Stimulated activated CD8-positive, alpha-beta memory T cell treated with anti-CD3 and anti-CD28 coated beads, Interleukin-15, amount 100 ng/mL, for 48 hours (primary cell): ENCODE data around the gene PGP.
"Not testable (repeated sequence)": the region's sequence is repeated elsewhere in the genome, so short reads cannot be mapped to it uniquely, and the experiment has no call there.

Source experiments
- DNase-seq, 2 donors: peaks; one replicate each; pipeline ENCODE4 v3.0.0-alpha.2; 2020; ENCODE audit warnings: low read depth in 2 of 2

The PGP gene

DNA sequence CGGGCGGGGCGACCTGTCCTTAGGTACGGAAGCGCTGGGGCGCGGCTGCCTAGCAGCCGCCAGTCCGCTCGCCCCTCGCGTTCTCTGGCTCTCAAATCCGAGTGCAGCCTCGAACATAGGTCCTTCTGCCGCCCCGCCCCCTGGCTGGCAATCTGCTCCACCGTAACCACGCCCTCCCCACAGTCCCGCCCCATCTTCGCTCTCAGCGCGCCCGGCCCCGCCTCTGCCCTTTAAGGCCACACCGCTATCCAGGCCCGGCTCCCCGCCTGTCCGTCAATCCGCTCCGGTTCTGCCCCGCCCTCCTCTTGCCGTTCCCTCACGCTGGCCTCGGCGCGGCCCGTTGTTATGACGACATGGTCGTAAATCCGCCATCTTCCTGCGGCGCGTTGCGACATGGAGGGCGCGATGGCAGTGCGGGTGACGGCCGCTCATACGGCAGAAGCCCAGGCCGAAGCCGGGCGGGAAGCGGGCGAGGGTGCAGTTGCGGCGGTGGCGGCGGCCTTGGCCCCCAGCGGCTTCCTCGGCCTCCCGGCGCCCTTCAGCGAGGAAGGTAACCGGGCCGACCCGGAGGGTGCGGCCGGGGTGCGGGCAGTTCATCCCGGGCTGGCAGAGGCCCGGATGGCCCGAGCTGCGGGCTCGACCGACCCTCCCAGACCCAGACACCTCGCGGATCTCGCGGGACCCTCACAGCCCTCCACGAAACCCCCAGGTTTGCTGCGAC, 8.7 kb upstream of the PGP start, which contains the start of gene E4F1:
Gene E4F1 (plus strand): TSS at position 371 of the 721 bp plus-strand sequence. CDS start 23 bp downstream, at position 394.
- peak; percentile 100 for DNase-seq

DNA sequence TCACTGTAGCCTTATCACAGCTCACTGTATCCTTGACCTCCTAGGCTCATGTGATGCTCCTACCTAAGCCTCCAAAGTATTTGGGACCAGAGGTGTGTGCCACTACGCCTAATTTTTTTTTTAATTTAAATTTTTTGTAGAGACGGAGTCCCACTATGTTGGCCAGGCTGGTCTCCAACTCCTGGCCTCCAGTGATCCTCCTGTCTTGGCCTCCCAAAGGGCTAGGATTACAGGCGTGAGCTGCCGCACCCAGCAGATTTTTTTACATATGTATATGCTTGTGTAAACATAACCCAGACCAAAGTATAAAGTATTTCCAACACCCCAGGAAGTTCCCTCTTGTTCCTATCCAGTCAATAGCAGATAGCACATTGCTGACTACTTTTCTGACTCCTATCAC, 1.7 kb upstream of the PGP start:
- DNase-seq = no peak

DNA sequence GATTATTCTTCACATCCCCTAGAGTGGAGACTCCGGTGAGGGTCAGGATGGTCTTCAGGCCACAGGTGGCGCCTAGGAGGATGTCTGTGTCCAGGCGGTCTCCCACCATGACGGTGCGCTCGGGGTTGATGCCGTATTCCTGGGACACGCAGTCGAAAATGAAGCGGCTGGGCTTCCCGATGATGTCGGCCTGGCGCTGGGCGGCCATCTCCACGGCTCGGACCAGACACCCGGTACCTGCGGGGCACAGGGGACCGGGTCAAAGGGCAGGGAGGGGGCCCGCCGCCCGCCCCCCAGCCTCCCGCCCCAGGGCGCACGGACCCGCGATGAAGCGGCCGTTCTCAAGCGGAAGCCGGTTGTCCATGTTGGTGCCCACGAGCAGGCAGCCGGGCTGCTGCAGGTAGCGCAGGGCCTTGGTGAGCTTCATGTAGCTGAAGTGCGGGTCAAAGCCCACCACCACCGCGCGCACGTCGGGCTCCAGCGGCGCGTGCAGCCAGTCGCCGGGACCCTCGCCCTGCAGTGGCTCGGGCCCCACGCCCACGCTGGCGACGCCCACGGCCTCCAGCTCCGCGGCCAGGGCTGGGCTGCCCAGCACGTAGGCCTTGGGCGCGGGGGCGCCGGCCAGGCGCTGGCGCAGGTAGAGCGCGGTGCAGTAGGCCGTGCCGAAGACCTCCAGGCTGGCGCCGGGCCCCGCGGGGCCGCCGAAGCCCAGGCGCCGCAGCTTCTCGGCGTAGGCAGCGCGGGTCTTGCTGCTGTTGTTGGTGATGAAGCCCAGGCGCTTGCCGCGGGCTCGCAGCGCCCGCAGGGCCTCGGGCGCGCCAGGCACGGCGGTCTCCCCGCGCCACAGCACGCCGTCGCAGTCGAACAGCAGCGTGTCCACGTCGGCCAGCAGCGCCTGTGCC, 572 bp downstream of the PGP start:
- DNase-seq = no peak

DNA sequence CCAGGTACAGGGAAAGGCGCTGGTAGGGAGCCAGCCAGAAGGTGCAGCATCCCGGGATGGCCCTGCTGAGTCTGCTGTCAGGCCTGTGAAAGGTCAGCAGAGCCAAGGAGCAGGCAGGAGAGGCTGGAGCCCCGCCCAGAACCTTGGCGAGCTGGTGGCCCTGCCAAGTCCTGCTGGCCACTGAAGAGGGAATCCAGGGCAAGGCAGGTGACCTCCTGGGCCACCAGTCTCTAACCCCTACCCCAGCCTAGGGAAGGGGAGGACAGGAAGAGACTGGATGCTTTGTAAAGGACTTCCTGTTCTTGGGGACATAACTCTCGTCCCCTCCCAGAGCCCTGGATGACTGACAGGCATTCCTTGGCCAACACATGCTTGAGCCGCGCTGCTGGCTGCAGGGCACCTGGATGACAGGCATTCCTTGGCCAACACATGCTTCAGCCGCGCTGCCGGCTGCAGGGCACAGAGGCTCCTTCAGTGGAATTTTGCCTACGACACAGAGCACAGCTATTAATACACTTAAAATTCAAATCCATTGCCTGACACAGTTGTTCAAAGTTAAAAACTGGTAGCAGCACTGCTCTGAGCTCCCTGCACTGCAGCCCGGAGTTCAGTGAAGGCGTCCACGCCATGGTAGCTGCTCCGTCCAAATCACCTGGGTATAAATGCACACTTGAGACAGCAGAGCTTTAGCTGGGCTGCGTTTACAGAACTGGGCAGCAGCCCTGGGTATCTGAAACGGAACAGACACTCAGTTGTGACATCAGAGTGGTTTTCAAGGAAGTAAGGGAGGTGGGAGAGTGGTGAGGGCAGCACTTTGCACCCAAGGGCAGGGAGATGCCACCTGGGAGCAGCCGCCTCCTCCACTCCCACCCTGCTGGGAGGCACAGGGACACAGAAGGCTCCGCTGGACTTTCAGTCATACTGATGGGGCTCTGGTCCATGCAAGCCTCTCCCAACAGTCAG, 2.0 kb downstream of the PGP start:
- no peak for DNase-seq

DNA sequence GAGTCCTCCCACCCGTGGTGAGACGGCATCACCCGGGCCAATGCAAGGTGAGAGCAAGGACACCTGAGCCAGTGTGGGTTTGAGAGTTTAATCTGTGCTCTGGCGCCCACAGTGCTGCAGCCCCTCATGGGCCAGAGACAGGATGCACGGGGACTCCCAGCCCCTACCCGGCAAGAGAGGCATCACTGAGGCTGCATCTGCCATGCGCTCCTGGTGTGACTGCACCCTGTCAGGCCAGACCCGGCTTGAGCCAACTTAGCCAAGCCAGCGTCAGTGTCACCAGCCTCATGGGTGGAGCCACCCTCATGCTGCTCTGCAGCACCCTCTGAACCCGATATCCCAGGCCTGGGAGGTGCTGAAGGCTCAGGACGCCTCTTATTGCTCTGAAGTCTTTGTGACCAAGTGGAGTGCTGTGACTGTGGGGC, 2.7 kb downstream of the PGP start:
- no peak for DNase-seq

DNA sequence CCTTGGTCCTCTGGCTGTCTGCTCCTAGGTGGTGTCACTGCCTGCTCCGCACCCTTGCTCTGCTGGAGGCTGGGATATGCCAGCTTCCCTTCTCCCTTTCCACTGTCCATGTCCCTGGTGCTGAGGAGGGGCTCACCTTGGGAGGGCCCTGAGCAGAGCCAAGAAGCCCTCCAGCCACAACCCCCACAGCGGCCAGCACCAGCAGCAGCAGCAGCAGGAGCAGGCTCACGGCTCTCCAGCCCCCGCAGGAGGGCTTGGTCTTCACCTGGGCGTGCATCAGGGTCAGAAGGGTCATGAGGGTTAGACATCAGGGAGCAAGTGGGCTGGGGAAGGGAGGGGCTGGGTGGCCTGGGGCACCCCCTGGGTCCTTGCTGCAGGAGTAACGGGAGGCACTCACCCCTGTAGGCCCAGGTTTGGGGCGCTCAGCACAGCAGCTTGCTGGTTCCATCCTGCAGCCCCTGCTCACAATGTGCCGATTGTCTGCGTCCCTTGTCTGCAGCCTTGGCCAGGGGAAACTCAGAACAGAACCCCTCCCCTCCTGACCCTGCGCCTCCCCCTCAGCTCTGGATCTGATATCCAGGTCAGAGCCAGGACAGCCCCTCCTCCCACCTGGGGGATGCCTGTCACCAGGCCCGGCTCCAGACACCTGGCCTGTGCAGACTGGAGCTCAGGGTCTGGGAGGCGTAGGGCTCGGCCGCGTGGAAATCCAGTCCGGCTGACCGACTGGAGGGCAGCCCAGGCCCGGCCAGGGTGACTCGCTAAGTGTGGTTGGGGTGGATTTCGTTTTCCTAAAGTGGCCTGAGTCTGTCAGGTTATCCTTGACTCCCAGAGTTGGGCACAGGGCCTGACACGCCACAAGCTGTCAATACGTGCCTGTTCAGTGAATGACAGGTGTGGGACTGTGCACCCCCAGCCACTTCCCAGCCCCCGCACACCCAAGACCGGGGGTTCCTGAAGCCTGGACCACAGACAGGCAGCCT, 4.0 kb downstream of the PGP start, which contains the start of gene BRICD5:
Gene BRICD5 (minus strand): TSS at position 478 of the 980 bp plus-strand sequence. CDS start 30 bp downstream, at position 448.
- DNase-seq = no peak

DNA sequence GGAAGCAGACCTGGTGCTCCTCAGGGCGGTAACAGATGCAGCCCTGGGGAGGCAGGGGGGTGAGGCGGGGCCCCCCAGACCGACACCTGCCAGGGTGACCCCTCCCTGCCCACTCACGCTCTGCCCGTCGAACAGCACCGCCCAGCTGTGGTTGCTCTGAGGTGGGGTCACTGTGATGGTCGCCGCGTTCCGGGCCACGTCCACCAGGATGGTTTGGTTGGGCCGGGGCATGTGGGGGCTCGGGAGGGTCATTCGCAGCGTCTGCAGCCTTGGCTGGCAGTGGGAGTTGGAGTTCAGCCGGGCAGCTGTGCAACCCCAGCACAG, 4.7 kb downstream of the PGP start:
- no peak for DNase-seq

DNA sequence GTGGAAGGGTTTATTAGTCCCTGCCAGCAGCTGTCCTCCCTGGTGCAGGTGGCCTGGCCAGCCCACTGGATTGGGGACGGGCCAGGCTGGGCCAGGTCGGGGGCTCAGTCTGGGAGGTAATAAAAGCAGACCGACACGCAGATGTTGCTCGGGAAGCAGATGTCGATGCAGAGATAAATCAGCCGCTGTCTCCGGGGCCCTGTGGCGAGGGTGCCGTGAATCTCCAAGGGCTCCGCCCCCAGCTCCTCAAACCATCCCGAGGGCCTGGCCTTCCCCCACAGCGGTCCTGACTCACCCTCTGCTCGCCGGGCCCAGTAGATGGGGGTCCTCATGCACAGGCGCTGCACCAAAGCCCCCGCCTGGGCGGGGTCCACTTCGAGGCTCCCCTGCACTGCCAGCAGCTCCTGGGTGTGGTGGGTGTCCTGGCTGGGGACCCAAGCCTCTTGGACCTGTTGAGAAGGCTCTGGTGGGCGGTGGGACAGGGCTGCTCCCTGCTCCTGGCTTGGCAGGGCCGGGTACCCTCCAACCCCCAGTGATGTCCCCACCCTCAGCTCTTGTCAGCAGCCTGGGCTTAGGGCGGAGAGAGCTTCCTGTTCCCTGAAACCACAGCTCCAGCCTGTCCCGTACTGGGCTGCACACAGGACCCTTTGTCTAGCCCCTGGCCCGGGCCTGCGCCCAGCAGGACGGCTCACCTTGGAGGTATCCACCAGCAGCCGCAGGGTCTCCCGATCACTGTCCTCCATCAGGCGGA, 5.2 kb downstream of the PGP start:
- no peak for DNase-seq

DNA sequence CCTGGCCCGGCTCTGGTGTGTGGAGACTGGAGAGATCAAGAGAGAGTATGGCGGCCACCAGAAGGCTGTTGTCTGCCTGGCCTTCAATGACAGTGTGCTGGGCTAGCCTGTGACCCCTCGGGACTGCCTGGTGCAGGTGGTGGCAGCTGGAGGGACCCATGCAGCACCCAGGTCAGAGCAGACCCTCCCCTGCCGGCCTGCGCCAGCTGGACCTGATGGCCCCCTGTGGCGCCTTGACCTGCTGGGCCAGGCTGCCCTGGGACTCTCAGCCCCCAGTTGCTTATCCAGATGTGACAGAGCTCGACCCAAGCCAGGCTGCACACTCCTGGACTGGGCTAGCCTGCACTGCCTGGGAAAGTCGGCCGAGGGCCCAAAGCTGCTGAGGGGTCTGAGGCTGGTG, 5.9 kb downstream of the PGP start:
- no peak for DNase-seq

DNA sequence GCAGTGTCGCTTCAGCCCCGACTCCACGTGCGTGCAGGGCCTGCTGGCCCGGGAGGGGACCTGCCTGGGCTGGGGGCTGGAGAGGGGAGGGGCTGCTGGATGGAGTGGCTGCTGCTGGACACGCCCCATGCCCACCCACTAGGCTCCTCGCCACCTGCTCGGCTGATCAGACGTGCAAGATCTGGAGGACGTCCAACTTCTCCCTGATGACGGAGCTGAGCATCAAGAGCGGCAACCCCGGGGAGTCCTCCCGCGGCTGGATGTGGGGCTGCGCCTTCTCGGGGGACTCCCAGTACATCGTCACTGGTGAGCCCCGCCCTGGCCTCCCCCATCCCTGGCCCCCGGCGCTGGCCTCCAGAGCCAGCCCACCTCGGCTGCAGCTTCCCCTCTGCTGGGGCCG, 6.3 kb downstream of the PGP start:
- no peak for DNase-seq

DNA sequence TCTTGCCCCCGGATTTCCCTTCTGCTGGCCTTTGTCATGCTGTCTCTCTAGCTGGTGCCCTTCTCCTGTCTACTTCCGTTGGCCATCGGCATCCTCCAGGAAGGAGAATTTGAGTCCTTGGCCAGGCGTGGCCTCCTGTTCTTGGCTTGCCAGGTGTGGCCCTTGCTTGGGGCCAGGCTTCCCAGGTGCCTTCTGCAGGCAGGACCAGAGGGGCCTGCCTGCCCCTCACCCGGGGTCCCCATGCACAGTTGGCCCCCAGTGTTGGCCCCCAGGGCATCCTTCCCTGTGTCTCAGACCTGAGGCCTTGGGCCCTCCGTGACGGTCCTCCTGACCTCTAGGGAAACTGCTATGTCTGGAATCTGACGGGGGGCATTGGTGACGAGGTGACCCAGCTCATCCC, 6.8 kb downstream of the PGP start:
- DNase-seq = no peak

DNA sequence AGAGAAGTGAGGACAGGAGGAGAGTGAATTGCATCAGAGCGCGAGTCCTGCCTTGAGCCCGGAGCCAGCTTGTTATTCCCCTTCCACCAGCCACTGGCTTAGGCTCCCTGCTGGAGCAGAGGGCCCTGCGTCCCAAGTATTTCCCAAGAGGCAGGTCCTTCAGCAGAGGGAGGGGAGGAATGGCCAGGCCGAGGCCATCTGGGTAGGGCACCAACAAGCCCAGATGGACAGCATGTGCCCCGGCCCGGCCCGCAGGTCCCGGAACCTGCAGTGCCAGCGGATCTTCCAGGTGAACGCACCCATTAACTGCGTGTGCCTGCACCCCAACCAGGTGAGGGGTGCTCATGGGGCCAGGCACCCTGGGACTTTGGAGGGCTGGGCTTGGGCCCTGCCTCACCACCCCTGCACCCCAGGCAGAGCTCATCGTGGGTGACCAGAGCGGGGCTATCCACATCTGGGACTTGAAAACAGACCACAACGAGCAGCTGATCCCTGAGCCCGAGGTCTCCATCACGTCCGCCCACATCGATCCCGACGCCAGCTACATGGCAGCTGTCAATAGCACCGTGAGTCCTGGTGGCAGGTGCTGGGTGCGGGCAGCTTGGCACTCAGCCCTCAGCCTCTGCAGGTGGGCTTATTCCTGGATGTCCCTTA, 7.7 kb downstream of the PGP start:
- DNase-seq = no peak

DNA sequence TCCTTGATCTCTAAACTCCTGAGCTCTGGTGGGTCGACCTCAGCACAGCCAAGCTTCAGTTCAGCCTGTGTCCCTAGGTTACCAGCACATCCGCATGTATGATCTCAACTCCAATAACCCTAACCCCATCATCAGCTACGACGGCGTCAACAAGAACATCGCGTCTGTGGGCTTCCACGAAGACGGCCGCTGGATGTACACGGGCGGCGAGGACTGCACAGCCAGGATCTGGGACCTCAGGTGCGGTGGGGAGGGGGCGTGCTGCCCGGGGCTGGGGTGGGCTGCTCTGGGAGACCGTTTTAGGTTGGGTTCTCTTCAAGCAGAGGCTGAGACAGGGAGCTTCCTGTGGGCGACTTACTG, 8.2 kb downstream of the PGP start:
- no peak for DNase-seq

DNA sequence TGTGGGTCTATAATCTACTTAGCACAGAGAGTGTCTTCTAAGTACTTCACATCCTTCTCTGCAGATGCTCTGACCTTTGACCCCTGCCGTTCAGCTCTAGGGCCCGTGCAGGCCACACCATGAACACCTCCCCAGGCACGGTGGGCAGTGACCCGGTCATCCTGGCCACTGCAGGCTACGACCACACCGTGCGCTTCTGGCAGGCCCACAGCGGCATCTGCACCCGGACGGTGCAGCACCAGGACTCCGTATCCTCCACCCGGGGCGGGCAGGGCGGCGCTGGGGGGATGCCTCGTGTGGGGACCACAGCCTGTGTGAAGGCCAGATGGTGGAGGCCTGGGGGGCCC, 8.7 kb downstream of the PGP start:
- no peak for DNase-seq

DNA sequence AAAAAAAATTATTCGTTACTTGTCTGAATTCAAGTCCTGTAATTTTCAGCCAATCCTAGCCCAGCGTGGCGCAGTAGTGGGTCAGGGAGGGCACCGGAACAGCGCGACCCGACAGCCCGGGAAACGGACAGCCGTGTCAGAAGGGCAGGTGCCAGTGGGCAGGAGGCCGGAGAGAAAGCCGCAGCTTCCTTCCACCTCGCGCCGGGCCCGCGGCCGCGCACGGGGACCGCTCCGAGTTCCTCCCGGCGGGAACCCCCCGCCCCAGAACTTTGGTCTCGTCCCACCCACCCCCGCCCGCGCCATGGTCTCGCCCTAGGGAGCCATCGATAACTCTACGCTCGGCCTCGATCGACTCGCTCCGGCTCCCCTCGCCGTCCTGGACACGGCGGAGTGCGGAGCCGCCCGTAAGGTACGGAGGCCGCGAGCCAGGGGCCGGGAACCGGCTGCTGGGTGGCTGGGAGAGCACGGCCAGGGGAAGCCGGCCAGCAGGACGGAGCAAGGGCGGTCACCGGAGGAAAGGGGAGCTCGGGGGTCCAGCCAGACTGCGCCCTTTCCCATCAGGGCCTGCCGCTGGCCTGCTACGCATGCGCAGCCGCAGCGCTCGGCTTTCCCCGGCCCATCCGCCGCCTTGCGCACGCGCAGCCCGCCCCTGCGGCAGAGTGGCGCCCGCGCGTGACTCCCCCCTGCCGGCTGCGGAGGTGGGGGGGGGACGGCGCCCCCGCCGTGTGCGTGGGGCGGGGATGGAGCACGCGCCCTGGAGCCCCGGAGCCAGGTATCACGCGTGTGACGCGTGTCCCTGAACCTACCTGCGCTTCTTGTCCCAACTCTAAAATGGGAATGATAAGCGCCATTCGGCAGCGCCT, 9.3 kb downstream of the PGP start, which contains the start of gene MLST8:
Gene MLST8 (plus strand): TSS at position 351 of the 863 bp plus-strand sequence. CDS start 632 bp downstream, outside the sequence.
- peak; percentile 79 to 84 for DNase-seq

DNA sequence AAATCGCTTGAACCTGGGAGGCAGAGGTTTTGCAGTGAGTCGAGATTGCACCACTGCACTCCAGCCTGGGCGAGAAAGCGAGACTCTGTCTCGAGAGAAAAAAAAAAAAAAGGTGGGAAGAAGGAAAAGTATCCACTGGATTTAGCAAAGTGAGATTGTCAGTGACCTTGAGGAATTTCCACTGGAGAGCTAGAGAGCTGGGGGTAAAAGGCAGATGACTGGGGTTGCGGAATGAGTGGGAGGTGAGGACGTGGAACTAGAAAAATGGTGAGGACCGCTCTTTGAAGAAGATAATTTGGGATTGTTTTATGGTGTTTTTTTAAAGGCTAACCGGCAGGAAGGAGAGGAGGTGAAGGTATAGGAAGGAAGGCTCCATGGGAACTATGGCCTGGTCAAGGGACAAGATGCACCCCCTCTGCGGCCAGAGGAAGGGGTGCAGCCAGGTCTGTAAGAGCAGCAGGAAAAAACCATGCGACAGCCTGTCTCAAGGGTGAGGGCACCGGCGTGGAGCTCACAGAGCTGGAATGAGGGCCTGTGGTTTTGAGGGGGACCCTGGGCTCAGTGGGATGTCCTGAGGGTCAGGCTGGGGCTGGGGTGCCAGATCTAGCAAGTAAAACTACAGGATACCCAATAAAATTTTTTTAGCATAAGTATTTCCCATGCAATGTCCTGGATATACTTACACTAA, 10.1 kb downstream of the PGP start:
- DNase-seq = no peak

DNA sequence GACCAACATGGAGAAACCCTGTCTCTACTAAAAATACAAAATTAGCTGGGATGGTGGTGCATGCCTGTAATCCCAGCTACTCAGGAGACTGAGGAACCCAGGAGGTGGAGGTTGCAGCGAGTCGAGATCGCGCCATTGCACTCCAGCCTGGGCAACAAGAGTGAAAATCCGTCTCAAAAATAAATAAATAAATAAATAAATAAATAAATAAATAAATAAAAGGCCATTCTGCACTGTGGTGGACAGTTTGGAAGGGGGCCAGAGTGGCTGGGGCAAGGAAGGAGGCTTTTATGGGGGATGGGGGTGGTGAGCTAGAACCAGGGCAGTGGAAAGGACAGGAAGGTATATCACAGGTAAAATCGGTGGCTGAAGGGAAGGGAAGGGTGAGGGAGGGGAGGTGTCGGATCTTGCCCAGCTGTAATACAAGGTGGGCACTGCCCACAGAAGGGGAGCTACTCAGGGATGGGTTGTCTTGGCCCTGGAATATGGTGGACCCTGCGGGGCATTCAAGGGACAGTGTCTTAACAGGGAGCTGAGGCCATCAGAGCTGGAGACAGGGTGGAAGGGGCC, 11.4 kb downstream of the PGP start:
- DNase-seq = not testable (repeated sequence)
